Measurements from ENCODE around the gene SLC35D2.
"Not testable (repeated sequence)": the region's sequence is repeated elsewhere in the genome, so short reads cannot be mapped to it uniquely, and the experiment has no call there.

Gene SLC35D2

DNA sequence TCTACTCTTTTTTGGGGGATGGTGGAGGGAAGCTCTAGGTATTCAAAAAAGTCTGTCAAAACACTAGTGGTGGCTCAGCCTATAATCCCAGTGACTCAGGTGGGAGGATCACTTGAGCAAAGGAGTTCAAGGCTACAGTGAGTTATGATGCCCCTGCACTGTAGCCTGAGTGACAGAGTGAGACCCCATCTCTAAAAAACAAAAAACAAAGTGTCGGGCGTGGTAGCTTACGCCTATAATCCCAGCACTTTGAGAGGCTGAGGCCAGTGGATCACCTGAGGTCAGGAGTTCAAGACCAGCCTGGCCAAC is 15.8 kb upstream of the SLC35D2 start:
- DNase-seq, result no peak

DNA sequence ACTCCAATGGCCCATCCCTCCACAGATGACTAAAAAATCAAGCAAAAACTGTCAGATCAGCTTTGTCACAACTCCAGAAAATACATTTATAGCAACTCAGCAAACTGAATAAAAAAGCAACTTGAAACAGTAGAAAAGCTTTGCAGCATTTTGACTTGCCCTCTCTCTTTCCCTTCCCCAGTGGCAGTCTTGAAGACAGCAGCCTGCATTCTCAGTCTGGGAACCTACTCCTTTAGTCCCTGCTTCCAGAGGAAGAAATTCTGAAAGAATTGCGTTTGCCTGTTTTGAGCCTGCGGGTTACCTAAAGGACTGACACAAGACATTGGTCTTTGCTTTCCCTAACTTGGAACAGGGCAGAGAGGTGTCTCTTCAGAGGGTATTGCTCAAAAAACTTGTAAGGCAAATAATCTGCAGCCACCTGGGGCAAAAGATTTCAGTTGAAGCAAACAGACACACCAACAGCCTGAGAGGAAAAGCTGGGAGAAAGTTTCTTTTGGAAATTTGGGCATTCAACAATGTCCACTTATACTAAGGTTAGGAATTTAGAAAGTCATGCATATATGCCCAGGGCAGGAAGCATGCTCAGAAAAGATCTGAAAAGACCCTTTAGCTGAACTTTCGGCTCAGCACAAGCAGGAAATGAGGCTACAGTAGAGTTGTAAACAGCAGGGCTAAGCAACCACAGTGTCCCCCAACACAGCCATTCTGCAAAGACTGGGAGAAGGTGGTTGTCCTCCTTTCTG is 15.2 kb upstream of the SLC35D2 start:
- no peak for DNase-seq

DNA sequence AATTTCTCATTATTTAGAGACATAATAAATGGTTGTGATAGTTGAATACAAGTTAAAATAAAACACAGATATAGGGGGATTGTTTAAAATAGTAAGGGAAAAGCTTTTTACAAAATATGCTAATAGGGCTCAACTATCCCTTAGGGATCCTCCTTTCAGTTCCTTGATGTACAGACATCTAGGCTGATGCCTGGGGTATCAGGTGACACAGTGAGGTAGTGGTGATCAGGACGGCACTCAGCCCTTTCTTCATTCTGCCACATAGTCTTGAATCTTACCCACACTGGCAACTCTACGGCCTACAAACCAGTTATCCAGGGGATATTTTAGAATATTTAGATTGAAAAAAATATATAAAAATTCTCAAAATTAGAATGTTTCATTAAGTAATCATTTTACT is 12.5 kb upstream of the SLC35D2 start:
- DNase-seq, result no peak

DNA sequence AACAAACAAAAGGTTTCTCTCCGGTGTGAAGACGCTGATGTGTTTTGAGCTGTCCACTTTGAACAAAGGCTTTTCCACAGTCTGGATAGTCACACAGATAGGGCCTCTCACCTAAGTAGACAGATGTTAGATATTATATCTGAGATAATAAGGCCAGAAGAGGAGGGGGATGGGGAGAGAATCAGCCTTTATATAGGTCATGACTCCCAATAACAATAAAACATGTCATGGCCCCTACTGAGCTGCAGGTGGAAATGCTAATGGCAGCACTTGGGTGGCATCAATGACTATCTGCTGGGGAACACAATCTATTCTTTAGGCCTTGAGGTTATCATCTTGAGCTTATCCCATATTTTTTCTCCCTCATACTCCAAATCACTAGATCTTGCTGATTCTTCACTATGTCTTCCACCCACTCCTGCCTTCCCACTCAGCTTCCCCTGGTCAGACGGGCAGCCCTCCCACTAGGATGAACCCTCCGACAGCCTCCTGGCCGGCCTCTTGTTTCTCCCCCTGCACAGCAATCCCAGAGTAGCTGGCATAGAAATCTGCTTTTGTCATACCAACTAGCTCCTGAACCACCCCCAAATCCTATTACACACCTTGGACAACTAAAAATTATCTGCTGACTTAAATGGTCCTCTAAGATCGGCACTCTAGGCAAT is 11.5 kb upstream of the SLC35D2 start:
- DNase-seq, result no peak

DNA sequence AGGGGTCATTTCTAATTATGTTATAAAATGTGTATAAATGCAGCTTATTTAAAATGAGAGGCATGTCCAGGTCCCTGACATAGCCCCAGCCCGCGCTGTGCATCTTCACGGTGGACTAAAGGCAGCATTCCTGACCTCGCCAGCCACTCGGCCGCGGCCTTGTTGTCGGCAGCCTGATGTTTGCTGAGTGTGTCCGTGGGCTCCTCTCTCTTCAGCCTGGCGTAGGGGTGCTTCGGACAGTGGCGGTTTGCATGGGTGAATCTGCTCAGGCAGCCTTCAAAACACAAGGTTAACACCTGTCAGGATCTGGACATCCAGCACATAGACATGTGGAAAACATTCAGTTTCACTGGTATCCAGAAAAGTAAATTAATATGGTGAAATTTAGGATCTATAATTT is 8.8 kb upstream of the SLC35D2 start:
- no peak for DNase-seq

DNA sequence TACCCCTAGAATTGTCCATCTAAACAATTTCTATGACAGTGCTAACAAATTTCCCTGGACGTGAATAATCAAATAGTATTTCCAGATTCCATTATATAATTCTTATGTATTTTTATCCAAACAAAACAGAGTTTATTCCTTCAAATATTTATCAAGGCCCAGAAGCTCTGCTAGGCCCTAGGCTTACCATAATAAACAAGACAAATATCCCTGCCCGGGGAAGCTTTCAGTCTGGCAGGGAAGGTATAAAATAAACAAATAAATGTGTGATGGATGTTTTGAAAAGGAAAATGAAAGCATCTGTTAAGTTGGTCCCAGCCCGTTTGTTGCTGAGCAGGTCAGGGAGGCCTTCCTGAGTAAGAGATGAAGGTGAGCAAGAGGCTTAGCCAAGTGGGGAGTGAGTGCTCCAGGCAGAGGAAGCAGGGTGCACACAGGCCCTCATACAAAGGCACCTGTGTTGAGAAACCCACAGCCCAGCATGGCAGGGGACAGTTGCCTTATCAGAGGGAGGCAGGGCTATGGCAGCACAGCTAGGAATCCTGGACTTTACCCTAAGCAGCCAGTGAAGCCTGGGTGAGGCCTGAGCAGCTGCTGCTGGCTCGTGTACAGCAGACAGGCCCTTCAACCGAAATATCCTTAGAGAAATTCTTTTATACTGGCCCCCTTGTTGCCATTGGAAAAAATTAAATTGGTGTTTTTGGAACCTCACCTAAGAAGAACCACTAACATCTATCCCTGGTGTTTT is 7.7 kb upstream of the SLC35D2 start:
- DNase-seq, result no peak

DNA sequence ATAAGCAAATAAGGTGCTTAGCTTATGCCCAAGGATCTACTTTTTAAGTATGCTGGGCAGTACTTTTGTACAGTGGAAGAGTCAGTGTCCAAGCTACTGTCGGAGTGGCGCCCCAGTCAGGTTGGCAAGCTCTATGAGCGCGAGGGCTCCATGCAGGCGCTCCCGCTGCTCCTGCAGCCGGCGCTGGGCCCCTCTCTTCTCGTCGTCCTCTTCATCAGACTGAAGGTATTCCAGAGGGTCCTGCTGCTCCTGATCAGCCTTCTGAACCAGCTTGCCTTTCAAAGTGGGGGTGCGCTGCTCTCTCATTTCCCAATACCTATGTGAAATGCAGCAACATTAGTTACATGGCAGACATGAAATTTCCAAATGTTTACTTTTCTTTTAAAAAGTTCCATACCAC is 4.6 kb upstream of the SLC35D2 start:
- DNase-seq, result no peak

DNA sequence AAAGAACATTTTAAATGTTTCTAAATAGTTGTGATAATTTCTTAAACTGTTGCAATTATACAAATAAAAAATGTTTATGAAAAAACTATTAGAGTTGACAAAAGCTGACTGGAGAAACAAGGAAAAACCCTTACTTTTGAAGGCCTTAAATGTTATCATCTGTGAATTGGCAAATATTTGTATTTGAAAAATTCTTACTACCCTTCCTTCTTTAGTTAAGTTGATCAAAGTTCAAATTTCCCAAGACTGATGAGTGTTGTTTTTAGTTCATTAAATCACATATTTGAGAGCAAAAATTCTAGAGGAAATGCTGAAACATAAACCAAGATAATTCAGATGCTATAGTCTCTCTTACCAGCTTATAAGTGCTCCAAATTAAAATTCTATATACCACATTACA is 2.6 kb upstream of the SLC35D2 start:
- no peak for DNase-seq

DNA sequence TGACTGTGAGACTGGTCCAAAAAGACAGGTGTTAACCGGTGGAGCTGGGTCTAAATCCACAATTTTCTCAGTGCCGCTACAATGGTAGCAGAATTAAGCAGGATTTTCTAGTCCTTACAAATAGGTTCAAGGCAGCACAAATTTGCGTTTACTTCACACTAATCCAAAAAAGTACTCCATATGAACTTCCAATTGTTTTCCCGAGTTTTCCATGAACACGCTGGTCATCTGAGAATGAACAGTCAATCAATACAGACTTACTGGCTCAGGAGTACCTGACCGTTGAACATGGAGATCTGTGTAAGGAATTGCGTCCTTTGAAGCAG is 709 bp downstream of the SLC35D2 start:
- no peak for DNase-seq

DNA sequence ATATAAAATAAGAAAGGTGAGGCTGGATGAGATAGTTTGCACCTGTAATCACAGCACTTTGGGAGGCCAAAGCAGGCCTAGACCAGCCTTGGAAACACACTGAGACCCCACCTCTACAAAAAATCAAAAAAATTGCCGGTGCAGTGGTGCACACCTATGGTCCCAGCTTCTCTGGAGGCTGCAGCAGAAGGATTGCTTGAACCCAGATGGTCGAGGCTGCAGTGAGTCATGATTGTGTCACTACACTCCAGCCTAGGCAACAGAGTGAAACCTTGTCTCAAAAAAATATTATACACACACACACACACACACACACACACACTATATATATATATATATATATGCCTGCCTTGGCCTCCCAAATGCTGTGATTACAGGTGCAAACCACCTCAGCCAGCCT is 1.3 kb downstream of the SLC35D2 start:
- DNase-seq, result no peak

DNA sequence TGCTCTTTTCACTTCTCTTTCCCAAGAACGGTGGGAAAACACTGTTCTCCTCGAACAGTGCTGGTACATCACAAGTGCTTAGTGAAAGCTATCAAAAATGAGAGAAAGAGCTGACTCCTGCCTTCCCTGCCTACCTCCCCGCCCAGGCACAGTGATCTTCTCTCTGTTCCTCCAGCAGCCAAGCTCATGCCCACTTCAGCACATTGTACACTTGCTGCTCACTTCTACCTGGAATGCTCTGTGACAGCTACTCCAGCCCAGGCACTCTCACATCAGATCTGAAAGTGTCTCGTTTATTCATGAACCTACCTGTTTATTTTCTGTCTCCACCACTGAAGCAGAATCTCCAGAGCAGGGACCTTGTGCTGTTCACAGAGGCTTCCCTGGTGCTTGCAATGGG is 1.8 kb downstream of the SLC35D2 start:
- DNase-seq, result no peak

DNA sequence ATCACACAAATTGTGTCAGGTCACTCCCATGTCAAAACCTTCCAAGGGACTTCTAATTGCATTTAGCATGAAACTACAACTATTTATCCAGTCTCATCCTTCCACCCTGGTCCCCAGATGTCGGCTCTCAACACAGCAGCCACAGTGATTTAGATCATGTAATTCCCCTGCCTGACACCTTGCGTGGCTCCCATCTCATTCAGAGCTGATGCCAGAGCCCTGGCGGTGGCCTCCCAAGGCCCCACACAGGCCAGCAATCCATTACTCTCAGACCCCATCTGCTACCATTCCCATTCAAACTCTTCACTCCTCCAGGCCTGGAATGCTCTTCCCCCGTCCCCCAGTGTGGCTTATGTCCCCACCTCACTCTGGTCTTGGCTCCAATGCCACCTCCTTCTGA is 2.4 kb downstream of the SLC35D2 start:
- DNase-seq, result no peak

DNA sequence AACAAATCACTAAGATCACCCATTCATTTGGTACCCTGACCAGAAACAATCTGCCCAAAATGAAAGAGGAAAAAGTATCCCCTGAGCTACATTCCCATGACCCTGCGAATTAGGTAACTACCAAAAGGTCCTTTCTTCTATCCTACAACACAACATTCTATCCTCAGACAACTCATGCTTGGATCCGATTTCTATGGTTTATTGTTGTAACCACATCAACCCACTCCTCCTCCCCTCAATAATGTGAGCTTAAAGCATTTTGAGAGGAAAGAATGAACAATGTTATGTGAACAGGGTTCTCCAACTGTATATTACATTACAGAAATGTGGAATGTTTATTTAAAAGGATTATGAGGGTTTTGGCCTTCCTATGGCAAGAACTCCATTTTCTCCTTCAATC is 4.0 kb downstream of the SLC35D2 start:
- no peak for DNase-seq

DNA sequence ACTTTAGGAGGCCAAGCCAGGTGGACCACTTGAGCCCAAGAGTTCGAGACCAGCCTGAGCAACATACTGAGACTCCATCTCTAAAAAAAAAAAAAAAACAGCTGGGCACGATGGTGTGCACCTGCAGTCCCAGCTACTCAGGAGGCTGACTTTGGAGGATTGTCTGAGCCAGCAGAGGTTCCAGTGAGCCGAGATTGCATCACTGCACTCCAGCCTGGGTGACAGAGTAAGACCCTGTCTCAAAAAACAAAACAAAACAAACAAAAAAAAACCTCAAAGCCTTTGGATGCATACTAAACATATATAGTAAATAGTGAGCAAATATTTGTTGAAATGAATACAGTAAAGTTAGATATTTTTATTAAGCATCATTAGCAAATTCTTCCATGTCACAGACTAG is 5.3 kb downstream of the SLC35D2 start:
- no peak for DNase-seq

DNA sequence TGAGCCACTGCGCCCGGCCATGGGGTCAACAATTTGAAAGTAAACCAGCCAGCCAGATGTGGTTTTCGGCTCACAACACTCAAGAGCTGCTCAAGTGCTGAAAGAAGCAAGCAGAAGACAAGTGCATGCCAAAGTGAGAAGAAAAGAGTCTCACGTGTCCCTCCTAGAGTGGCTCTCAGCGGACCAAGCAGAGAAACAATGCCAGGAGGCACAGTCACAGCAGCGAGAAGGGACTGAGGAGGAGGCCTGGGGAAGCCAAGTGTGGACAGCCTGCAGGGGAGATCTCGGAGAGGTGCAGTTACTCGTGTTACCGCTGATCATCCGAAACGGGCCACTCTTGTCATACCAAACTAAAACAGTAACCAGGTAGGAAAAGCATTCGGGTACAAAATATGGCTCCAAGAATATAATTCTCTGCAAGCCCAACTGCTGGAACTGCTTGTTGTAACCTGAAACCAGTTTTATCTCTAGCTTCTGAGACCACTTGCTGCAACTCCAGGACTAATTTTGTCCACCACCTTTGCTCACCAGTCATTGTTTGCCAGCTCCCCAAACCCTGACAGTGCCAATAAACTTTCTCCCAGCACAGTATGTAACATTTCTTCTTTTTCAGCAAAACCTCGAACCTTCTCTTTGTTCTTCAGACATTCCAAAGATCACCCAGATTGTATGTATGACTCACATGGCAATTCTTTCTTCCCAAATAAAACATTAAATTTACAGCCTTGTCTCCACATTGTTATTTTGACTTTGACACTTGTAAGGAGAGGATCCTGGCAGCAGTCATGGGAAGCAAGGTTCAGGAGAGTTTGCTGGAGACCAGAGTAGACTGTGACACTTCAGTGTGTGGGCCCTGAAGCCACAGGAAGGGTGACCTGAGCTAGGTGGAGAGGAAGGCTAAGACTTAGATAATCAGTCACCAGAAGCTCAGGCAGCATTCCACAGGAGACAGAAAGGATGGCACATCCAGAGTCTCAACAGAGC is 6.3 kb downstream of the SLC35D2 start:
- DNase-seq, result no peak

DNA sequence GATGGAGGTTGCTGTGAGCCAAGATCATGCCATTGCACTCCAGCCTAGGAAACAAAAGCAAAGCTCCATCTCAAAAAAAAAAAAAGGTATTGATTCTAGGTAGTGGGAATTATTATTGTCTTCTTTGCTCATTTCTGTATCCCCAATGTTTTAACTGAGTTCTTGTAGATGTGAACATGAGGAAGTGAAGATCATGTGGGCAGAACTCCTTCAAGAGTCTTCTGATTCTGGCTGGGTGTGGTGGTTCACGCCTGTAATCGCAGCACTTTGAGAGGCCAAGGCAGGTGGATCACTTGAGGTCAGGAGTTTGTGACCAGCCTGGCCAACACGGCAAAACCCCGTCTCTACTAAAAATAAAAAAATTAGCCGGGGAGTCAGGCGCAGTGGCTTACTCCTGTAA is 8.0 kb downstream of the SLC35D2 start:
- DNase-seq, result not testable (repeated sequence)

DNA sequence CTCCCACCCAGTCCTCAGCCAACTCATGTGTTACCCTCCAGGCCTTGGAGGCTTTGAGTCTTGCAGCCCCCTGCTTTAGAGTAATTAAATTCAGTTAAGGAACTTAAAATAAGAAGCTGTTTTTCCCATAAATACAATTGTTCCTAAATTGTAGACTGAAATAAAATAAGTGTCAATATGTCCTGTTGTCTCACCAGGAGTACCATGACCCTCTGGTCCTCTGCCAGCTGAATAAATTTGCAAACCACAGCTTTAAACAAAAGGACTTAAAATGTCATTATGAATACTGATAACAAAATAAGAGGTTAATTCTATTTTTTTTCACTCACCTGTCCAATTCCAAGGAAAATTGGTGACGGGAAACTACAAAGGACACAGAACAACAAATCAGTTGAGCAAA is 15.6 kb downstream of the SLC35D2 start:
- DNase-seq, result no peak

DNA sequence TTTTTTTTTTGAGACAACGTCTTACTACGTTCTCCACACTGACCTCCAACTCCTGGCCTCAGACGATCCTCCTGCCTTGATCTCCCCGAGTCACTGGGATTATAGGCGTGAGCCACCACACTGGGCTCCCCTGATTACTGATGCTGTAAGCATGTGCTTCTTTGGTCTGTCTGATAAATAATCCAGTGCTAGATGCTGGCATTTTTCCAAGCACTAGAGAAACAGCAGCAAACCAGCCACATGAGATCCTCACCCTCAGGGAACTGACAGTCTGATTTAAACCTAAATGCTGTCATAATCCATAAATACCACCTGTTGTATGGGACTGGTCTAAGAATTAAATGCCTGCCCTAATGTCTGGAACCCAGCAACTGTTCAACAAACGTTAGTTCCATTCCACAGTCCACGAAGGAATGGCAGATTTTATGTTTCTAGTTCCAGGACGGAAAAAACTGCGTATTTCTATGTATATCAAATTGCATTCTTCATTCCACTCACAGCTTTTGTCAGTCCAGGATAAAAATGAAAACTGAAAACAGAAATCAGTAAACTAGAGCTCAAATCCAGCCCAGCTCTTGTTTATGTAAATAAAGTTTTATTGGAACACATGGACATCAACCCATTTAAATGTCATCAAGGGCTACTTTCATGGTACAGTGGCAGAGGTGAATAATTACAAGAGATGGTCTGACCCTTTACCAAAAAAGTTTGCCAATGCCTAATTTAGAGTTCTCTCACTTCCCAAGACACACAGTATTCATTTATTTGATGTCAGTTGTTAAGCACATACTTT is 20.1 kb downstream of the SLC35D2 start:
- no peak for DNase-seq

DNA sequence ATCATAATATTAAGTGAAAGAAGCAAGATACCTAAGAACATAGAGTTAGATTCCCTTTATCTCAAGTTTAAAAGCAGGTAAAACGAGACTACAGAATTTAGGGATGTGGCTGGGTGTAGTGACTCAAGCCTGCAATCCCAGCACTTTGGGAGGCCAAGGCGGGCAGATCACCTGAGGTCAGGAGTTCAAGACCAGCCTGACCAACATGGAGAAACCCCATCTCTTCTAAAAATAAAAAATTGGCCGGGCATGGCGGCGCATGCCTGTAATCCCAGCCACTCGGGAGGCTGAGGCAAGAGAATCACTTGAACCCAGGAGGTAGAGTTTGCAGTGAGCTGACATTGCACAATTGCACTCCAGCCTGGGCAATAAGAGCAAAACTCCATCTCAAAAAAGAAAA is 21.4 kb downstream of the SLC35D2 start:
- DNase-seq, result not testable (repeated sequence)

DNA sequence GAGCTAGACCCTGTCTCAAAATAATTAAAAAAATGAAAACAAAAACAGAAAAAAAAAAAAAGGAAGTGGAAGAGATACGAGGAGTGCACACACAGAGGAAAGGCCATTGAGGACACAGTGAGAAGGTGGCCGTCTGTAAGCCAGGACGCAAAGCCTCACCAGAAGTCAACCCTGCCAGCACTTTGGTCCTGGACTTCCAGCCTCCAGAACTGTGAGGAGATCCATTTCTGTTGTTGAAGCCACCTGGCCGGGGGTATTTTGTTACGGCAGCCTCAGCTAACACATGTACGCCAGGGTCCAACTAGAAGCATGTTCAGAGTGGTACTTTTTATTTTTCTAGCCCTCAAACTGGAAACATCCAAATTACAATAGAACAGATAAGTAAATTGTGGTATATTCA is 21.8 kb downstream of the SLC35D2 start:
- no peak for DNase-seq

DNA sequence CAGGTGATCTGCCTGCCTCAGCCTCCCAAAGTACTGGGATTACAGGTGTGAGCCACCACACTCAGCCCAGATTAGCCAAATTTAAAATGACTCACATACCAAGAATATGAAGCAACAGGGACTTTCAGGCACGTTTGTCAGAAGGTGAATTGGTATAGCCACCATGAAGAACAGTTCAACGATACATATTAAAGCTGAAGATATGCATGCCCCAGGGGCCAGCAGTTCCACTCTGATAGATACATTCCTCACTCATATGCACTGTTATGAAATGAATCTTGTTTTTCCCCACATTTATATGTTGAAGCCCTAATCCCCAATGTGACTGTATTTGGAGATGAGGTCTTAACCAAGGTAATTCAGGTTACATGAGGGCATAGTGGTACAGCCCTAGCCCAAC is 22.5 kb downstream of the SLC35D2 start:
- DNase-seq, result no peak

DNA sequence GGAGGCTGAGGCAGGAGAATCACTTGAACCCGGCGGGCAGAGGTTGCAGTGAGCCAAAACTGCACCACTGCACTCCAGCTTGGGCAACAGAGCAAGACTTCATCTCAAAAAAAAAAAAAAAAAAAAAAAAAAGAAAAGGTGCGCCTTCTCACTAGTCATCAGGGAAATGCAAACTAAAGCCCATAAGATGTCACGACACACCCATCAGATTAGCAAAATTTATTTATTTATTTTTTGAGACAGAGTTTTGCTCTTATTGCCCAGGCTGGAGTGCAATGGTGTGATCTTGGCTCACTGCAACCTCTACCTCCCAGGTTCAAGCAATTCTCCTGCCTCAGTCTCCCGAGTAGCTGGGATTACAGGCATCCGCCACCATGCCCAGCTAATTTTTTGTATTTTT is 23.0 kb downstream of the SLC35D2 start:
- DNase-seq, result not testable (repeated sequence)
